LNCaP clone FGC (cell line): ENCODE results near the gene RFC4.

Source experiments
- DNase-seq: peaks from one replicate; pipeline ENCODE4 v3.0.0-alpha.2; 2011; ENCODE audit warnings: low read depth
- H3K4me3 ChIP-seq: 2 replicates; pipeline ENCODE4 v1.5.1; 2011; ENCODE audit warnings: mild to moderate bottlenecking, low read depth, low read length, control low read depth
- TF ChIP-seq, protein P1 (sequence below): IDR thresholded peaks from 2 replicates; pipeline ENCODE4 v1.5.1; 2012; ENCODE audit warnings: mild to moderate bottlenecking; ENCODE audit not compliant: control insufficient read depth, insufficient read depth; ENCODE audit errors: extremely low read depth

Gene RFC4

DNA sequence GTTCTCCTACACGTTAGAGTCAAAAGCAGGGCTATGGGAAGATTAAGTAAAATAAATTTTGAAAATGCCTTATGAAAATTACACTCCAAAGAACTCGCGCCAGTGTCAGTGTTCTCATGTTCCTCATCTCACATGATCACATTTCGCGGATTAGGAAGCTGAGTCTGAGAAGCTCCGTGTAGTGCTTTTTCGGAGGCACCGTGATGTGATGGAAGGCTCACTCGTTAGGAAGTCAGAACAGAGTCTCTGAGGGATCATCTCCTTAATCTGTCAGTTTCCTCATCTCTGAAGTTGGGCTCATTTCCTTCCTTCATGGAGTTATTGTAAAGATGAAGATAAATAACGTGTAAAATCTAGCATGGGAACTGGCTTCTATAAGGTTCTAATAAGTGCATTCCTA lies 39.5 kb upstream of the RFC4 start:
- no peak overlapping the region for H3K4me3 ChIP-seq
- TF ChIP-seq, protein P1, sequence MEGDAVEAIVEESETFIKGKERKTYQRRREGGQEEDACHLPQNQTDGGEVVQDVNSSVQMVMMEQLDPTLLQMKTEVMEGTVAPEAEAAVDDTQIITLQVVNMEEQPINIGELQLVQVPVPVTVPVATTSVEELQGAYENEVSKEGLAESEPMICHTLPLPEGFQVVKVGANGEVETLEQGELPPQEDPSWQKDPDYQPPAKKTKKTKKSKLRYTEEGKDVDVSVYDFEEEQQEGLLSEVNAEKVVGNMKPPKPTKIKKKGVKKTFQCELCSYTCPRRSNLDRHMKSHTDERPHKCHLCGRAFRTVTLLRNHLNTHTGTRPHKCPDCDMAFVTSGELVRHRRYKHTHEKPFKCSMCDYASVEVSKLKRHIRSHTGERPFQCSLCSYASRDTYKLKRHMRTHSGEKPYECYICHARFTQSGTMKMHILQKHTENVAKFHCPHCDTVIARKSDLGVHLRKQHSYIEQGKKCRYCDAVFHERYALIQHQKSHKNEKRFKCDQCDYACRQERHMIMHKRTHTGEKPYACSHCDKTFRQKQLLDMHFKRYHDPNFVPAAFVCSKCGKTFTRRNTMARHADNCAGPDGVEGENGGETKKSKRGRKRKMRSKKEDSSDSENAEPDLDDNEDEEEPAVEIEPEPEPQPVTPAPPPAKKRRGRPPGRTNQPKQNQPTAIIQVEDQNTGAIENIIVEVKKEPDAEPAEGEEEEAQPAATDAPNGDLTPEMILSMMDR = no peak

DNA sequence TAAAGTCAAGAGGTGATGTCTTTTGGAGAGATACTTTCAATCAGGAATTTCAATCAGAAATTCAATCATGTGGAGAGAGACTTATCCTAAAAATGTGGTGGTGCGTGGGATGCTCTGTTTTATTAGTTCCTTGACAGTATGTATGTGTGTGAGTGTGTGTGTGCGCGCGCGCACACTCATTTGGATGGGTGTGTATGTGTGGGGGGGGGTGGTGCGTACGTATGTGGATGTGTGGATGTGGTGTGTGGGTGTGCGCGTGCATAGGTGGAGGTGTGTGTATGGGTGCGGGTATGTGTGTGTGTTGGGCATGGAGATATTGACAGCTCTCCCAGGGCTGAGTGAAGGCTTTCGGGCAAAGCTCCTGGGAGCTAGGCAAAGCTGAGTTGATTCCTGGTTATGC lies 38.6 kb upstream of the RFC4 start:
- TF ChIP-seq, protein P1 = no peak
- H3K4me3 ChIP-seq = no peak overlapping the region
- DNase-seq = no peak

More for the DNA sequence above, 39.5 kb upstream of the RFC4 start:
- no peak for DNase-seq

DNA sequence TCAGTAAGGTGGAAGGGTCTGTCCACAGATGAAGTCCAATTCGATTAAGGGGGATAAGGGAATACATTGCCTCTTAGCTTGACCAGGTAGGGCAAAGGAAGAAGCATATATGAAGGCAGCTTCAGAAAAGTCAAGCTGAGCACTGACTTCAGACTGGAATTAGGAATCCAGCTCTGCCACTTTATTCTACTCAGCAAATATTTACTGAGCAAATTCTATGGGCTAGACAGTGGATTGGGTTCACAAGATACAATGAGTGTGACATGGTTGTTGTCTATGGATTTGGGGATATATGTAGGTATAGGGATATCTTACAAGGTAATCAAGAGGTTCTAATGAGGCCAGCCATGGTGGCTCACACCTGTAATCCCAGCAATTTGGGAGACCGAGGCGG lies 36.8 kb upstream of the RFC4 start:
- DNase-seq = peak; percentile 37
- H3K4me3 ChIP-seq = no peak overlapping the region; the same call in 1 of the 2 replicates
- TF ChIP-seq, protein P1 = no peak

DNA sequence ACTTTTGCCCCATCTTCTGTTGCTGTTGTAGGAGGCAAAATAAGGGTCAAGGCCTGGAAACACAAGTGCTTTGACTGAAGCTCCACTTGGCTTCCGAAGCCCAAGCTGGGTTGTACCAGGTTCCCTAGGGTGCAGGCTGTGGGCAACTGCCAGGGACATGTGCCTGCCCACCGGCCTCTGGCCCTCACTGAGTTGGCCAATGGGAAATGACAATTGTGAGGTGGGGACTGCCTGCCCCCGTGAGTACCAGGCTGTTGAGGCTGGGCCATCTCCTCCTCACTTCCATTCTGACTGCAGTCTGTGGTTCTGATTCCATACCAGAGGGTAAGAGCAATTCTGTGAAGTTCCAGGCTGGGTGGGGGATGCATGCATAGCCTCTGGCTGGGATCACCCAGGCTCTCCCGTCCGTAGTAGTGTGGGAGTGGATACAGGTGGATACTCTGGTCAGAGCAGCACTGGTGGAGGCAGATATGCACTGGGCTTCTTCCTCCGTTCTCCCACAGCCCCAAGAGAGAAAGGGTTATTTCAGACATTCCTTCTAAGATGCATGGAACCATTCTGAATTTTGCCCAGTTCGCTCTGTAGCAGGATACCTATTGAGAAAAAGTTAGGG lies 36.2 kb upstream of the RFC4 start, which contains the start of gene ADIPOQ:
ADIPOQ (plus strand) TSS at position 285 of the 613 bp plus-strand sequence. CDS start 10,349 bp downstream, outside the sequence.
- no peak for DNase-seq
- TF ChIP-seq, protein P1 = no peak
- no peak within 1 kb of the TSS; the same call in 1 of the 2 replicates for H3K4me3 ChIP-seq

DNA sequence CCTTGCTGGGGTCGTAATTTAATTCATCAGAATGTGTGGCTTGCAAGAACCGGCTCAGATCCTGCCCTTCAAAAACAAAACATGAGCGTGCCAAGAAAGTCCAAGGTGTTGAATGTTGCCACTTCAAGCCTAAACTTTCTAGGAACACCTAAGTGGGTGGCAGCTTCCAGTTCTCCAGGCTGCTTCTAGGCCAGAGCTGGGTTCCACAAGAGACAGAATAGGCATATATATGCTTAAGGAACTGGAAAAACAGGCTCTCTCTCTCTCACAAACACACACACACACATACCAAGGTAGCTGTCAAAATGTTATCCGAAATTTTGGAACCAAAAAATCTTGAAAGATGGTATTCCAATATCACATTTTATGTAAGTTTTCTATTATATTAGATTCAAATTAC lies 35.3 kb upstream of the RFC4 start:
- TF ChIP-seq, protein P1 = no peak
- peak; percentile 87 for DNase-seq
- H3K4me3 ChIP-seq = no peak overlapping the region

DNA sequence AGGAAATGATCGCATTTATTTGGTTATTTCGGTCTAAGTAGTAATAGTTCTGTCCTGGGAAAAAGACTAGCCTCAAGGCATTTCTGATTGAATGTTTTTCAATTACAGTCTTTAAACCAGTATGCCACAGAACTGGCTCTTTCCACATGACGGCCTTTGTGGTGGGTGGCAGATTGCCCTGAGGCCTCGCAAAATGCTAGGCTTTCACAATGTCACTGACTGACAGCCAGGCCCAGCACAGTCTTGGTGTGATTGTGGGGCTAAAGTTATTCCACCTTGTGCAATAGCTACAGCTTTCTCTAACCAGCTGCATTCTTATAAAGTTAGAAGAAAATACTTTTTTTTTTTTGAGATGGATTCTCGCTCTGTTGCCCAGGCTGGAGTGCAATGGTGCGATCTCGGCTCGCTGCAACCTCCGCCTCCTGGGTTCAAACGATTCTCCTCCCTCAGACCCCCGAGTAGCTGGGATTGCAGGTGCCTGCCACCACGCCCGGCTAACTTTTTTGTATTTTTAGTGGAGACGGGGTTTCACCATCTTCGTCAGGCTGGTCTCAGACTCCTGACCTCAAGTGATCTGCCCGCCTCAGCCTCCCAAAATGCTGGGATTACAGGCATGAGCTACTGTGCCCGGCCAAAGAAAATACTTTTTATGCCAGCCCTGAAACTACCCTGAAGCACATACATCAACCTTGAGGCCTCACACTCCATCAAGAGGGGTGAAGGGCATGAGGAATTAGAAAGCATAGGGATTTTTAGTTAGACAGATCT lies 33.8 kb upstream of the RFC4 start:
- no peak overlapping the region for H3K4me3 ChIP-seq
- TF ChIP-seq, protein P1 = no peak
- no peak for DNase-seq
